ENCODE results near the gene DAP3.
A peak's percentile ranks its signal among the peaks of the same experiment; 100 is the strongest.
"Not testable (repeated sequence)": the region's sequence is repeated elsewhere in the genome, so short reads cannot be mapped to it uniquely, and the experiment has no call there.

The DAP3 gene

GRCh38 chr1:155718524-155719115 is 29.7 kb downstream of the DAP3 start:
- not testable (repeated sequence) for DNase-seq (ENCODE audit: low read depth in 2 of 2)

- DNase-seq (ENCODE audit: low read depth in 2 of 2), result no peak
These were observed 30.8 kb downstream of the DAP3 start for GRCh38 chr1:155719703-155720102.

DNA sequence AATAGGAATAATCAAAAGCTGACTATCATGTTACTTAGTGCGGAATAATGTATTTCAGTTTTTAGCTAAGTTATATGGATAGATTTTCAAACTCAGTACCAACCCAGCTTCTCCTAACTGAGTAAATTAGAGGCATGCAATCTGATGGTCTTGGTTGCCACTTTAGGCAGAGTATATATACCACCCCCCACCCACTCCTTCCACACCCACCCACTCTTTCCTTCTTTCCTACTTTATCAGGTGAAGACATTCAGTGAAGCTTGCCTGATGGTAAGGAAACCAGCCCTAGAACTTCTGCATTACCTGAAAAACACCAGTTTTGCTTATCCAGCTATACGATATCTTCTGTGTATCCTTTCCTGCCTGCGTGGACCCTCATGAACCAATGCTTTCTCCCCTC is 36.3 kb downstream of the DAP3 start:
- DNase-seq (ENCODE audit: low read depth in 2 of 2), result no peak

GRCh38 chr1:155729031-155729898 is 40.4 kb downstream of the DAP3 start:
- peak in 1 of 2 donors; percentile 3 for DNase-seq (ENCODE audit: low read depth in 2 of 2)

- no peak for DNase-seq (ENCODE audit: low read depth in 2 of 2)
These were observed 52.1 kb downstream of the DAP3 start for GRCh38 chr1:155740995-155741394.

GRCh38 chr1:155741908-155742307 is 53.0 kb downstream of the DAP3 start:
- no peak for DNase-seq (ENCODE audit: low read depth in 2 of 2)

DNA sequence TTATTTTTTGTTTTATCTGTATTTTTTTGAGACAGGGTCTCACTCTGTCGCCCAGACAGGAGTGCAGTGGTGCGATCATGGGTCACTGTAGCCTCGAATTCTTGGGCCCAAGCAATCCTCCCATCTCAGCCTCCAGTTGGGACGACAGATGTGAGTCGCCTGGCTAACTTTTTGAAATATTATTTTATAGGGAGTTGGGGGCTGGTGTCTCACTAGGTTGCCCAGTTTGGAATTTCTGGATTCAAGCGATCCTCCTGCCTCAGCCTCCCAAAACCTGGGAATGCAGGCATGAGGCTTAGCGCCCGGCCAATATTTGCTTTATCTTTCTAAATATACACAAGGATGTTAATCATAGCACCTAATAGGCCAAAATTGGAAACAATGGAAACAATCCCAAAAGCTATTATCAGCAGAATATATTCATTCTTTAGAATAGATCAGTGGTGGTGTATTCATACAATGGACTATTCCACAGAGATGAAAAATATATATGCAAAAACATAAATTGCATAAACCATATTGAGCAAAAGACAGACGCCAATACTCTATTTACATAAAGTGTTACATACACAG is 55.9 kb downstream of the DAP3 start:
- no peak for DNase-seq (ENCODE audit: low read depth in 2 of 2)

DNA sequence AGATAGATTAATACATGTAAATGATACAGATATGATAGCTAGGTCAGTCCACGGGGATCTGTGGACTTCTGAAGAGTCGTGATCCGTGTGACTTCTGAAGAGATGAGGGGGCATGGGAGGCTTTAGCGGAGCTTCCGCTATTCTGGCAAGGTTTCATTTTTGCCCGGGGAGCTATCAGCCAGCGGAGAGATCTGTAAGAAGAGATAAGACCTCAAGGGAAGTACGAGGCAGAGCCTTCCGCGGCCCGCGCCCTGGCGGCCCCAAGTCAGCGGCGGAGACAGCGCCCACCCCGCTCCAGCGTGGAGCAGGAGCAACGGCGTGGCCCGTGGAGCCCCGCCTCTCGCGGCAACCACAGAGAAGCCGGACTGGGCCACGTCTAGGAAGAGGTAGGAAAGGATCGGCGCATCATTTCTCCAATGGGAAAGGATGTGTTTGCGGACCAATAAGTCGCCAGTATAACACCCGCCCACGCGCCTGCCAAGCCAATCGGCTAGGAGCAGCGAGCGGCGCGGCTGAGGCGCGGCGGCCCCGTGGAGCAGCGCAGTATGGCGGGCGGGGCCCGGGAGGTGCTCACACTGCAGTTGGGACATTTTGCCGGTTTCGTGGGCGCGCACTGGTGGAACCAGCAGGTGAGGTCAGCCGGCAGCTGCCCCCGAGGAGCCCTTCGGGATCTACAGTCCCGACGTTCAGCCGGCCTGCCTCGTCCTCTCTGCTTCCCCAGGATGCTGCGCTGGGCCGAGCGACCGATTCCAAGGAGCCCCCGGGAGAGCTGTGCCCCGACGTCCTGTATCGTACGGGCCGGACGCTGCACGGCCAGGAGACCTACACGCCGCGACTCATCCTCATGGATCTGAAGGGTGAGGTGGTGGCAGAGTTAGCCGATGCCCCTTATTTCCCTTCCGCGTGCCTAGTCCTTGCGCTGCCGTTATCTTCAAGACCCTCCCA is 56.7 kb downstream of the DAP3 start:
- DNase-seq (ENCODE audit: low read depth in 2 of 2), result peak; percentile 98 to 99

DNA sequence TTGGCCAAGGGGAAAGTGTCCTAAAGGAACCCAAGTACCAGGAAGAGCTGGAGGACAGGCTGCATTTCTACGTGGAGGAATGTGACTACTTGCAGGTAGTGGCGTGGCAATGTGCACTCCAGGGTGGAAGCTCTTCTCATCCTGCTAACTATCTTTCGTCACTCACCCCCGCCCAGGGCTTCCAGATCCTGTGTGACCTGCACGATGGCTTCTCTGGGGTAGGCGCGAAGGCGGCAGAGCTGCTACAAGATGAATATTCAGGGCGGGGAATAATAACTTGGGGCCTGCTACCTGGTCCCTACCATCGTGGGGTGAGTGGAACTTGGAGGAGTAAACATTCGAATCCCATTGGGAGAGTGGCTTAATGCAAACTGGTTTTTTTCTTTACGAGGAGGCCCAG is 58.7 kb downstream of the DAP3 start:
- not testable (repeated sequence) for DNase-seq (ENCODE audit: low read depth in 2 of 2)

GRCh38 chr1:155748141-155748540 is 59.2 kb downstream of the DAP3 start:
- not testable (repeated sequence) for DNase-seq (ENCODE audit: low read depth in 2 of 2)

GRCh38 chr1:155759017-155759416 is 70.1 kb downstream of the DAP3 start:
- DNase-seq (ENCODE audit: low read depth in 2 of 2), result not testable (repeated sequence)

GRCh38 chr1:155759966-155760630 is 71.2 kb downstream of the DAP3 start:
- DNase-seq (ENCODE audit: low read depth in 2 of 2), result no peak

GRCh38 chr1:155760751-155761475 is 72.0 kb downstream of the DAP3 start:
- no peak for DNase-seq (ENCODE audit: low read depth in 2 of 2)

- no peak for DNase-seq (ENCODE audit: low read depth in 2 of 2)
These were observed 73.0 kb downstream of the DAP3 start for GRCh38 chr1:155761736-155762405.

GRCh38 chr1:155763090-155763815 is 74.4 kb downstream of the DAP3 start:
- not testable (repeated sequence) for DNase-seq (ENCODE audit: low read depth in 2 of 2)

DNA sequence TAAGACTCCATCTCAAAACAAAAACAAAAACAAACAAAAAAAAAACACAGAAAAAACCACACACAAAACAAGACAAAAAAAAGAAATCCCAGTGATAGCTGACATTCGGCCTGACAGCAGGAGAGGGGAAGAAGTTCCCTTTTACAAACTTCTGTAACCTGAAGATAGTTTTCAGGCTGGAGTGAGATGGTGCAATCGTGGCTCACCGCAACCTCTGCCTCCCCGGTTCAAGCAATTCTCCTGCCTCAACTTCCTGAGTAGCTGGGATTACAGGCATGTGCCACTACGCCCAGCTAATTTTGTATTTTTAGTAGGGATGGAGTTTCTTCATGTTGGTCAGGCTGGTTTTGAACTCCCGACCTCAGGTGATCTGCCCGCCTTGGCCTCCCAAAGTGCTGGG is 75.1 kb downstream of the DAP3 start:
- DNase-seq (ENCODE audit: low read depth in 2 of 2), result not testable (repeated sequence)

DNA sequence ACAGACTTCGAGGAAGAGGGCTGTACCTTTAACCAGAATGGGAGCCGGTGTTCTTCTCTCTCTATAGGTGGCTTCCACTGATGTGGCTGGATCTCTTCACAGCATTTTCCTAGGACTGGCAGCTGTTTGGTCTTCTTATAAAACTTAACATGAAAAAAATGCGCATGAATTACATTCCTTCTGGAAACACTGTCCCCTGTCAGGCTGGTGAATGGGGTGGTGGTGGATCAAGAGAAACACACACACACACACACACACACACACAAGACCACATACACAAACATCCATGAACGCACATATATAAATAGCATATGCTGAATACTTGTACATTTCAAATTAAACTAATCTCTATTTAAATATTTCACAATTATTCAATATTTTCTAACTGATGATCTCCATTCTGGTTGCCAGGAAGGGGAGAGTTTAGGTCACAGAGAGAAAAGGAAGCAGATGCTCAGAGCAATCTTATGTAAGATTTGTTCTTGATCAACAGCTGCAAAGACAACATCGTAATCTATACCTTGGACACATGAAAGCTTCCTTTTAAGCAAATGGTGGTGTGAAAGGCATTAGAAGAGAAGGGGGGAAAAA is 78.6 kb downstream of the DAP3 start:
- not testable (repeated sequence) for DNase-seq (ENCODE audit: low read depth in 2 of 2)

- DNase-seq (ENCODE audit: low read depth in 2 of 2), result no peak
These were observed 80.4 kb downstream of the DAP3 start for GRCh38 chr1:155769257-155769656.

DNA sequence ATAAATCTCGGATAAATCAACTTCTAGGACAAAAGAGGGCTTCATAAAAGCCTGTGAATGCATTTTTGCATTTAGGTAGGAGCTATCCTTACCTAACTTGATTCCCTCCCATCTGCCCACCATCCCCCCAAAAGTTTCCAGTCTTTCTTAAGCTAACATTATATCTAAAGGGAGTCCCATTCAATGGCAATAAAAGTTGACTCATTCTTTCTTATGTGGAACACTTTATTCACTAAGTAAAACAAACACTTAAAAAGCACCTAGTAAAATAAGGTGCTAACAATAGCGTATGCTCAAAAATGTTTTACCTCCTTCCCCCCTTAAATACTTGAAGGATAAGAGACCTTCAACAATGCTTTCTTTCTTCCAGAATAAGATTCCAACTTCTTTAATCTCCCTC is 84.3 kb downstream of the DAP3 start:
- no peak for DNase-seq (ENCODE audit: low read depth in 2 of 2)

Data from stimulated activated CD8-positive, alpha-beta memory T cell treated with anti-CD3 and anti-CD28 coated beads, Interleukin-2, amount 100 ng/mL, for 48 hours (primary cell).